Sciatic nerve (tissue), 2 donors: ENCODE data around the gene ATP5F1D. TPM values are rescaled to one million over a fixed set of nuclear protein-coding genes. Genes with fewer than 3 reads are reported as not detected.

Experiments used
- ATAC-seq: fragments of 200-7000 bp; cut with Tn5 transposase; one replicate; pipeline ENCODE4 v1.9.1; 2020; ENCODE audit warnings: mild to moderate bottlenecking, moderate library complexity
- DNase-seq: peaks from one replicate; pipeline ENCODE4 v3.0.0-alpha.2; 2020; ENCODE audit warnings: low spot score
- intact Hi-C: fragments of 100-400 bp; cut with DNase I; formaldehyde crosslinking; loops from one replicate; pipeline ENCODE4 v1.14.2; 2022
- total RNA-seq: library from RNA; stranded (reverse); fragmentation: NEBNext Ultra II Directional; extraction: Animal tissue kit (Norgen Biotek cat#: 25700); gene quantifications from one replicate; pipeline ENCODE4 v1.2.1, GENCODE V29; 2021
- donor health status: DM: no; HTN: no; CAD: no.
- donor health status: DM: no; HTN: no; CAD: no.

Gene ATP5F1D
- total RNA-seq, 1 donor from 2014 or later = 90.9 TPM

- intact Hi-C loops = no loop called here
- ATAC-seq = peak; percentile 66
- DNase-seq = peak; percentile 92
These were observed 10.8 kb downstream of the ATP5F1D start for GRCh38 chr19:1252221-1252820.

- intact Hi-C loops = no loop called here
- ATAC-seq (peak; percentile 66), DNase-seq (peak; percentile 93)
These were observed 11.4 kb downstream of the ATP5F1D start for GRCh38 chr19:1252821-1253513.

GRCh38 chr19:1253514-1254080, 12.0 kb downstream of the ATP5F1D start:
- ATAC-seq = peak; percentile 4
- intact Hi-C loops = no loop called here

GRCh38 chr19:1254081-1254527, 12.6 kb downstream of the ATP5F1D start:
- peak; percentile 0 for ATAC-seq
- peak; percentile 80 for DNase-seq
- intact Hi-C loops = no loop called here

More at GRCh38 chr19:1253514-1254080, 12.0 kb downstream of the ATP5F1D start:
- DNase-seq = no peak

GRCh38 chr19:1254530-1255185, 13.1 kb downstream of the ATP5F1D start:
- DNase-seq = peak; percentile 71
- intact Hi-C loops = no loop called here
- no peak for ATAC-seq

- DNase-seq (peak; percentile 65), ATAC-seq (no peak)
- intact Hi-C loops = no loop called here
These were observed 13.9 kb downstream of the ATP5F1D start for GRCh38 chr19:1255186-1256161.

- ATAC-seq = no peak
- peak; percentile 70 for DNase-seq
- intact Hi-C loops = no loop called here
These were observed 15.3 kb downstream of the ATP5F1D start for GRCh38 chr19:1256646-1257474.

GRCh38 chr19:1257475-1258162, 16.1 kb downstream of the ATP5F1D start:
- intact Hi-C loops = no loop called here
- no peak for DNase-seq
- no peak for ATAC-seq

- intact Hi-C loops = no loop called here
- ATAC-seq (no peak), DNase-seq (peak; percentile 71)
These were observed 16.6 kb downstream of the ATP5F1D start for GRCh38 chr19:1258163-1258492.

- intact Hi-C loops = no loop called here
- ATAC-seq (no peak), DNase-seq (no peak)
These were observed 17.2 kb downstream of the ATP5F1D start for GRCh38 chr19:1258707-1259205.

GRCh38 chr19:1259206-1259875, 17.8 kb downstream of the ATP5F1D start:
- peak; percentile 50 for ATAC-seq
- DNase-seq = peak; percentile 85
- intact Hi-C loops = no loop called here

DNA sequence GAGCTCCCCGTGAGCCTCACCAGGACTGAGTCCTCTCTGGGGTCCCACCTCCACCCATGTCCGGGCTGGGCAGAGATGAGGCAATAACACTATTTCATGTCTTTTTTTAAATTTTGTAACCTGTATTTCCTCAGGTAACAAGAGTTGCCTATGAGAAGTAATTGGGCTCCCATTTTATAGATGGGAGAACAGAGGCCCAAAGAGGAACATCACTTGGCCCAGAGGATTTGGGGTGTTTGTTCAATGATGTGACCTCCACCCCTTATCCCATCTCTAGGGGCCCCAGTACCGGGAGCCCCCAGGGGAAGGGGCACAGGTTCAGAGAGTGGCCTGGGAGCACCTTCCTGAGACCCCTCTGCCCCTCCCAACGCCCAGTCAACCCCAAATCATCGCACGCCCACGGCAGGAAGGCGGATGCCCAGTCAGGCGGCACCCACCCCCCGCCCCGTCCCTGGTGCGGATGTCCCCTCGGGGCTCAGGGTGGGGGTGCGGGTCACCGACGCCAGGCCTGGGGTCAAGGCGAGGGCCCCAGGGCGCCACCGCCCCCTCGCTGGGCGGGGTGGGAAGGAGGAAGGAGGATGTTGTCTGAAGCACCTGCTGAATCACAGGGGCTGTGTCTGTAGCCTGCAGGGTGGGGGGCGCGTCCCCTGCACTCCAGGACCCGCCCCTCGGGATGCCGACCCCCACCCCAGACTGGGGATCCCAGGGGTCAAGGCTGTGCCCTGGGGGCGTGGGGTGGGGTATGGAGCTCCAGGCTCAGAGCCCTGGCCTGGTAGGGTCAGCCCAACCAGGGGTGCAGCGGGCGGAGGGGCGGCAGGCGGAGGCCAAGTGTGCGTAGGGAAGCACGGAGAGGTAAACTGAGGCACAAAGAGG, 18.6 kb downstream of the ATP5F1D start:
- intact Hi-C loops = no loop called here
- ATAC-seq = no peak
- DNase-seq = no peak

DNA sequence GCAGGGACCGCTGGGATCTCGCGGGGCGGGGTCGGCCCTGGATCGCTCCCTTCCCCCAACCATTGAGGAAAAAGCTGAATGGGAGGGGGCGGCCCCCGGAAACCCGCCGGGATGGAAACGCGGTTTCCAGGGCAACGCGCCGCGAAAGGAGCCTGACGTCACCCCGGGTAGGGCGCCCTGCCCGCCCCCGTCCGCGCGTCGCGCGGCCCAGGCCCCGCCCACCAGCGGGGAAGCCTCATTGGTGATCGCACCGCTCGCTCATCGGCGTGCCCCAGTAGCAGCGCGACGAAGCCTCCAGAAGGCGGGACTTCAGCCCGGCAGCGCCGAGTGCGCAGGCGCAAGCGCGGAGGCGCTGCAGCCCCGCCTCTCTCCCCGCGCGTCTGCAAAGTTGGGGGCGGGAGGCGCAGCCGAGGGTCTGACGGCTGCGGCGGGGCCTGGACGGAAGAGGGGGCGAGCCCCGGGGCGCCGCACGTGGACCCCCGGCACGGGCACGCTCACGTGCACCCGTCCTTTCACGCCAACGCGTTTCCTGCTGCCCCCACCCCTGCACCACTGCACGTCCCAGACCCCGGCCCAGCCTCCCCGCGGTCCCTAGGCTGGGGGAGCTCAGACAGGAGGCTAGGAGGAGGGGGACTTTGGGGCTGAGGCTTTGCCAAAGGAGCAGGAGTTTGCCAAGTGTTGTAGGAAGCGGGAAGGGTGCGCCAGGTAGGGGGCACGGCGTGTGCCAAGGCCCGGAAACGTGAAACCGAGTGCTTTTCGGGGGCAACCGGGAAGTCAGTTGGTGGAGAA, 19.4 kb downstream of the ATP5F1D start:
- peak; percentile 99 for DNase-seq
- intact Hi-C loops = no loop called here
- peak; percentile 88 for ATAC-seq

- DNase-seq (peak; percentile 78), ATAC-seq (no peak)
- intact Hi-C loops = no loop called here
These were observed 19.9 kb downstream of the ATP5F1D start for GRCh38 chr19:1261538-1261797.
